Panc1 (cell line): Measurements from ENCODE around the gene FLII. TPM values are rescaled to one million over a fixed set of nuclear protein-coding genes. Genes with fewer than 3 reads are reported as not detected.

Experiments used
- ATAC-seq: fragments of 200-7000 bp; cut with Tn5 transposase; 2 replicates; pipeline ENCODE4 v1.9.1; 2020; ENCODE audit warnings: mild to moderate bottlenecking, moderate library complexity
- BruUV-seq: library from RNA; stranded (reverse); fragments of 400-500 nt; replicated peaks from 2 replicates; lab custom pipeline; 2021; lab: Mats Ljungman, UMichigan
- CTCF ChIA-PET: fragments of 300-600 bp; sonication (Branson Sonifier 250); formaldehyde crosslinking; loops from one replicate; lab custom pipeline; 2022; ENCODE audit warnings: antibody characterized with exemption; lab: Charles Lee
- POLR2A ChIA-PET: fragments of 300-600 bp; sonication (Branson Sonifier 250); formaldehyde crosslinking; loops from one replicate; lab custom pipeline; 2022; ENCODE audit warnings: antibody characterized with exemption; lab: Charles Lee
- DNase-seq: peaks from one replicate; pipeline ENCODE4 v3.0.0-alpha.2; 2010; ENCODE audit warnings: low read depth, low spot score
- H3K27ac ChIP-seq: 2 replicates; pipeline ENCODE4 v1.5.1; 2011; ENCODE audit warnings: mild to moderate bottlenecking, low read length, inconsistent platforms
- H3K27me3 ChIP-seq: fragments of 200-500 bp; sonication (Bioruptor generic); 2 replicates; pipeline ENCODE4 v1.6.0; 2014; ENCODE audit warnings: low read length, inconsistent platforms; ENCODE audit not compliant: control insufficient read depth, insufficient read depth
- H3K36me3 ChIP-seq: fragments of 200-500 bp; sonication (Bioruptor generic); 2 replicates; pipeline ENCODE4 v1.5.1; 2014; ENCODE audit warnings: inconsistent platforms, mild to moderate bottlenecking, low read length, moderate library complexity; ENCODE audit not compliant: control insufficient read depth, insufficient read depth
- H3K4me1 ChIP-seq: 2 replicates; pipeline ENCODE4 v1.5.1; 2011; ENCODE audit warnings: inconsistent platforms, mild to moderate bottlenecking, low read length, moderate library complexity; ENCODE audit not compliant: control insufficient read depth, insufficient read depth
- H3K4me3 ChIP-seq, 2 experiments: 2 replicates each; pipeline ENCODE4 v1.5.1; 2011 to 2012; ENCODE audit warnings: low read depth in 2 of 2, low read length in 2 of 2, mild to moderate bottlenecking in 2 of 2, inconsistent platforms in 1 of 2, moderate library complexity in 1 of 2
- H3K9me3 ChIP-seq: fragments of 200-500 bp; sonication (Bioruptor generic); 2 replicates; pipeline ENCODE4 v1.5.1; 2014; ENCODE audit warnings: low read depth, mild to moderate bottlenecking, inconsistent platforms, low read length, moderate library complexity; ENCODE audit not compliant: control insufficient read depth, insufficient read depth
- CTCF ChIP-seq: fragments of 450-650 bp; IDR thresholded peaks from 2 replicates; pipeline ENCODE4 v1.5.1; 2017; ENCODE audit warnings: mild to moderate bottlenecking
- POLR2AphosphoS5 ChIP-seq: IDR thresholded peaks from 2 replicates; pipeline ENCODE4 v1.6.1; 2012; ENCODE audit warnings: mild to moderate bottlenecking, low read depth, low read length, moderate library complexity
- REST ChIP-seq, 2 experiments: IDR thresholded peaks; 2 replicates each; pipeline ENCODE4 v1.6.1; 2011 to 2012; ENCODE audit warnings: low read depth in 2 of 2, control low read depth in 1 of 2, low read length in 1 of 2, mild to moderate bottlenecking in 1 of 2, moderate library complexity in 1 of 2; ENCODE audit not compliant: insufficient read depth in 1 of 2
- SIN3A ChIP-seq: IDR thresholded peaks from 2 replicates; pipeline ENCODE4 v1.6.1; 2012; ENCODE audit warnings: low read depth, mild to moderate bottlenecking, low read length, moderate library complexity, borderline replicate concordance; ENCODE audit not compliant: insufficient read depth
- TCF7L2 ChIP-seq: IDR thresholded peaks from 2 replicates; pipeline ENCODE4 v1.6.1; 2011; ENCODE audit warnings: mild to moderate bottlenecking, low read depth, low read length, inconsistent platforms
- in situ Hi-C: cut with HindIII; loops from 2 replicates; pipeline ENCODE4 v1.10.0; 2016; ENCODE audit warnings: low sequenced_read_pairs, low pct_unique_long_range_greater_than_20kb
- intact Hi-C: fragments of 100-400 bp; cut with micrococcal nuclease; formaldehyde crosslinking; loops from one replicate; pipeline ENCODE4 v1.10.0; 2022; ENCODE audit not compliant: unreplicated experiment
- total RNA-seq: library from RNA; stranded (reverse); gene quantifications from one replicate; pipeline ENCODE4 v1.2.1, GENCODE V29; 2021; ENCODE audit not compliant: unreplicated experiment

FLII gene
- total RNA-seq, 1 experiment from 2014 or later = 207 TPM

GRCh38 chr17:18197535-18198194, 60.9 kb downstream of the FLII start:
- H3K36me3 ChIP-seq = peaks cover 19% of the 10 kb centered on the region
- no peak overlapping the region for H3K27ac ChIP-seq
- no peaks in the 10 kb centered on the region for H3K27me3 ChIP-seq
- H3K4me1 ChIP-seq = no peaks in the 10 kb centered on the region
- H3K4me3 ChIP-seq = no peak overlapping the region
- no peaks in the 10 kb centered on the region for H3K9me3 ChIP-seq
- no TSS peak for BruUV-seq
- ATAC-seq (no peak), DNase-seq (no peak)
- ChIA-PET CTCF (no interaction called here), POLR2A (no interaction called here)
- no peak for TF ChIP-seq REST (IDR thresholded peaks at IDR 0.05; ENCODE audit: insufficient read depth in 1 of 2, low read depth in 2 of 2, low read length in 1 of 2)
- no peak for TF ChIP-seq SIN3A
- TF ChIP-seq POLR2AphosphoS5 = no peak
- no peak for TF ChIP-seq CTCF
- no peak for TF ChIP-seq TCF7L2
- intact Hi-C loops (no loop called here), in situ Hi-C loops (no loop called here)

GRCh38 chr17:18195246-18195645, 63.3 kb downstream of the FLII start:
- Histone ChIP-seq H3K9me3 (no peaks in the 10 kb centered on the region), H3K36me3 (peaks cover 19% of the 10 kb centered on the region), H3K27me3 (no peaks in the 10 kb centered on the region), H3K27ac (no peak overlapping the region), H3K4me1 (peaks cover 10% of the 10 kb centered on the region), H3K4me3 (no peak overlapping the region)
- no peak for ATAC-seq
- BruUV-seq = TSS peak; percentile 16
- no peak for DNase-seq
- TF ChIP-seq SIN3A (no peak), TCF7L2 (no peak), CTCF (no peak), POLR2AphosphoS5 (no peak), REST (IDR thresholded peaks at IDR 0.05; ENCODE audit: insufficient read depth in 1 of 2, low read depth in 2 of 2, low read length in 1 of 2) (no peak)
- in situ Hi-C loops = no loop called here
- ChIA-PET CTCF (no interaction called here), POLR2A (no interaction called here)
- intact Hi-C loops = no loop called here
